ENCODE data around the gene SH3BGR. TPM values are rescaled to one million over a fixed set of nuclear protein-coding genes. Genes with fewer than 3 reads are reported as not detected.
"Not testable (repeated sequence)": the region's sequence is repeated elsewhere in the genome, so short reads cannot be mapped to it uniquely, and the experiment has no call there.

Gene SH3BGR
- total RNA-seq, 1 donor from 2014 or later: 0.63 TPM

- no peak overlapping the region for H3K4me3 Mint-ChIP-seq
- H3K4me1 Mint-ChIP-seq: no peaks in the 10 kb centered on the region
- no peak overlapping the region for H3K27ac Mint-ChIP-seq
- intact Hi-C loops (cut with micrococcal nuclease): no loop called here
- H3K27me3 Mint-ChIP-seq: peaks cover 4% of the 10 kb centered on the region
- no peaks in the 10 kb centered on the region for H3K9me3 Mint-ChIP-seq
- H3K36me3 Mint-ChIP-seq (ENCODE audit: low read depth): no peaks in the 10 kb centered on the region
- no peak for DNase-seq
Measured at GRCh38 chr21:39531064-39531463, 79.3 kb downstream of the SH3BGR start.

- H3K4me3 Mint-ChIP-seq: no peak overlapping the region
- H3K27me3 Mint-ChIP-seq: peaks cover 4% of the 10 kb centered on the region
- H3K4me1 Mint-ChIP-seq: no peaks in the 10 kb centered on the region
Measured at GRCh38 chr21:39531840-39532239, 80.1 kb downstream of the SH3BGR start.

GRCh38 chr21:39533545-39534380 is 82.0 kb downstream of the SH3BGR start:
- Mint-ChIP-seq H3K9me3 (no peaks in the 10 kb centered on the region), H3K27me3 (peaks cover 4% of the 10 kb centered on the region), H3K27ac (no peak overlapping the region), H3K4me3 (no peak overlapping the region), H3K4me1 (no peaks in the 10 kb centered on the region), H3K36me3 (ENCODE audit: low read depth) (no peaks in the 10 kb centered on the region)
- no peak for DNase-seq
- intact Hi-C loops (cut with micrococcal nuclease): no loop called here

More at GRCh38 chr21:39531840-39532239, 80.1 kb downstream of the SH3BGR start:
- intact Hi-C loops (cut with micrococcal nuclease): no loop called here
- Mint-ChIP-seq H3K9me3 (no peaks in the 10 kb centered on the region), H3K36me3 (ENCODE audit: low read depth) (no peaks in the 10 kb centered on the region), H3K27ac (no peak overlapping the region)
- DNase-seq: no peak

- Mint-ChIP-seq H3K27me3 (peaks cover 2% of the 10 kb centered on the region), H3K36me3 (ENCODE audit: low read depth) (no peaks in the 10 kb centered on the region), H3K27ac (no peak overlapping the region), H3K4me1 (no peaks in the 10 kb centered on the region), H3K9me3 (no peaks in the 10 kb centered on the region), H3K4me3 (no peak overlapping the region)
- no peak for DNase-seq
- intact Hi-C loops (cut with micrococcal nuclease): no loop called here
Measured at GRCh38 chr21:39535646-39536437, 84.1 kb downstream of the SH3BGR start.

GRCh38 chr21:39536835-39537234 is 85.1 kb downstream of the SH3BGR start:
- H3K27me3 Mint-ChIP-seq: peaks cover 2% of the 10 kb centered on the region
- no peak overlapping the region for H3K27ac Mint-ChIP-seq
- no peaks in the 10 kb centered on the region for H3K9me3 Mint-ChIP-seq
- no peaks in the 10 kb centered on the region for H3K4me1 Mint-ChIP-seq
- no peaks in the 10 kb centered on the region for H3K36me3 Mint-ChIP-seq (ENCODE audit: low read depth)
- no peak overlapping the region for H3K4me3 Mint-ChIP-seq
- DNase-seq: no peak
- intact Hi-C loops (cut with micrococcal nuclease): no loop called here

- H3K4me1 Mint-ChIP-seq: no peaks in the 10 kb centered on the region
- H3K27ac Mint-ChIP-seq: no peak overlapping the region
- H3K4me3 Mint-ChIP-seq: no peak overlapping the region
- DNase-seq: no peak
- H3K9me3 Mint-ChIP-seq: no peaks in the 10 kb centered on the region
- intact Hi-C loops (cut with micrococcal nuclease): no loop called here
- peaks cover 2% of the 10 kb centered on the region for H3K27me3 Mint-ChIP-seq
- no peaks in the 10 kb centered on the region for H3K36me3 Mint-ChIP-seq (ENCODE audit: low read depth)
Measured at GRCh38 chr21:39537571-39537970, 85.8 kb downstream of the SH3BGR start.

GRCh38 chr21:39538453-39539042 is 86.8 kb downstream of the SH3BGR start:
- DNase-seq: no peak

GRCh38 chr21:39540367-39540766 is 88.6 kb downstream of the SH3BGR start:
- H3K27ac Mint-ChIP-seq; H3K4me3 Mint-ChIP-seq; H3K36me3 Mint-ChIP-seq (ENCODE audit: low read depth); DNase-seq; intact Hi-C loops (cut with micrococcal nuclease); H3K4me1 Mint-ChIP-seq; H3K27me3 Mint-ChIP-seq; H3K9me3 Mint-ChIP-seq: not testable (repeated sequence)

More at GRCh38 chr21:39538453-39539042, 86.8 kb downstream of the SH3BGR start:
- peaks cover 2% of the 10 kb centered on the region for H3K27me3 Mint-ChIP-seq
- intact Hi-C loops (cut with micrococcal nuclease): no loop called here
- H3K27ac Mint-ChIP-seq: no peak overlapping the region
- H3K4me3 Mint-ChIP-seq: no peak overlapping the region
- H3K4me1 Mint-ChIP-seq: no peaks in the 10 kb centered on the region
- H3K36me3 Mint-ChIP-seq (ENCODE audit: low read depth): no peaks in the 10 kb centered on the region
- no peaks in the 10 kb centered on the region for H3K9me3 Mint-ChIP-seq

GRCh38 chr21:39542736-39543135 is 91.0 kb downstream of the SH3BGR start:
- H3K36me3 Mint-ChIP-seq (ENCODE audit: low read depth): no peaks in the 10 kb centered on the region
- no peaks in the 10 kb centered on the region for H3K27me3 Mint-ChIP-seq
- intact Hi-C loops (cut with micrococcal nuclease): no loop called here
- DNase-seq: no peak
- no peak overlapping the region for H3K27ac Mint-ChIP-seq
- H3K9me3 Mint-ChIP-seq: no peaks in the 10 kb centered on the region
- H3K4me1 Mint-ChIP-seq: no peaks in the 10 kb centered on the region
- no peak overlapping the region for H3K4me3 Mint-ChIP-seq

GRCh38 chr21:39546522-39546921 is 94.8 kb downstream of the SH3BGR start:
- H3K9me3 Mint-ChIP-seq: no peaks in the 10 kb centered on the region
- no peak overlapping the region for H3K4me3 Mint-ChIP-seq
- H3K36me3 Mint-ChIP-seq (ENCODE audit: low read depth): no peaks in the 10 kb centered on the region
- H3K27me3 Mint-ChIP-seq: peaks cover 2% of the 10 kb centered on the region
- no peak for DNase-seq
- intact Hi-C loops (cut with micrococcal nuclease): no loop called here
- H3K27ac Mint-ChIP-seq: no peak overlapping the region
- no peaks in the 10 kb centered on the region for H3K4me1 Mint-ChIP-seq

- intact Hi-C loops (cut with micrococcal nuclease): no loop called here
- H3K4me3 Mint-ChIP-seq: no peak overlapping the region
- H3K4me1 Mint-ChIP-seq: no peaks in the 10 kb centered on the region
- H3K27me3 Mint-ChIP-seq: peaks cover 2% of the 10 kb centered on the region
- no peaks in the 10 kb centered on the region for H3K36me3 Mint-ChIP-seq (ENCODE audit: low read depth)
- no peak for DNase-seq
- no peaks in the 10 kb centered on the region for H3K9me3 Mint-ChIP-seq
- no peak overlapping the region for H3K27ac Mint-ChIP-seq
Measured at GRCh38 chr21:39552856-39553255, 101.1 kb downstream of the SH3BGR start.

GRCh38 chr21:39553331-39553730 is 101.6 kb downstream of the SH3BGR start:
- DNase-seq: no peak
- no peaks in the 10 kb centered on the region for H3K36me3 Mint-ChIP-seq (ENCODE audit: low read depth)
- no peaks in the 10 kb centered on the region for H3K4me1 Mint-ChIP-seq
- H3K9me3 Mint-ChIP-seq: no peaks in the 10 kb centered on the region
- H3K27me3 Mint-ChIP-seq: no peaks in the 10 kb centered on the region
- no peak overlapping the region for H3K27ac Mint-ChIP-seq
- no peak overlapping the region for H3K4me3 Mint-ChIP-seq
- intact Hi-C loops (cut with micrococcal nuclease): no loop called here

GRCh38 chr21:39555911-39556590 is 104.3 kb downstream of the SH3BGR start:
- Mint-ChIP-seq H3K36me3 (ENCODE audit: low read depth) (no peaks in the 10 kb centered on the region), H3K4me1 (no peaks in the 10 kb centered on the region), H3K9me3 (no peaks in the 10 kb centered on the region), H3K4me3 (no peak overlapping the region), H3K27ac (no peak overlapping the region), H3K27me3 (no peaks in the 10 kb centered on the region)
- intact Hi-C loops (cut with micrococcal nuclease): no loop called here
- DNase-seq: no peak
